Measurements from ENCODE around the gene ANKRD63. TPM values are rescaled to one million over a fixed set of nuclear protein-coding genes. Genes with fewer than 3 reads are reported as not detected.
A peak's percentile ranks its signal among the peaks of the same experiment; 100 is the strongest.

ANKRD63 gene
- total and polyA plus RNA-seq, 2 of the 8 experiments (the other 6 are each of a cell fraction or from before 2014, with no cell fraction given) = 0.18 to 0.26 TPM

DNA sequence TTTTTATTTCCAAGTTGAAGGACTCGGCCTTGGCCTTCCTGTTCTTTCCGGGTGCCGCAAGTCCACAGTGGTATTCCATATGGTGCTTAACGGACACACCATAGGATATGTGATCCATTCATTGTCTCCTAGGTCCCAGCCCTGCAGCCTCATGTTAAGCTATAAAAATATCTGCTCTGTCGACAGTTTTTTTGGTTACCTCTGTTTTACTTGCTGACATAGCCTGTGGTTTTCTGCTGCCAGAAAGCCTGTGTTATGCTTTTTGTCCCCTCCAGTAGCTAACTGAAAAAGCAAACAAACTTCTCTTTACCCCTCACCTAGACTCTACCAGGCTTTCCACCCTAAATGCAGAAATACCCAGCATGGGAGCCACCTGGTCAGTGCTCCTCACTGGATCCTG lies 45.9 kb upstream of the ANKRD63 start:
- H3K36me3 ChIP-seq (ENCODE audit: control insufficient read depth in 2 of 4, insufficient read depth in 4 of 4, low read length in 3 of 4) = peaks cover 0 to 11% (median 0%) of the 10 kb centered on the region in 4 experiments; a peak in 3 of 8 replicates
- FAIRE-seq (no peak), DNase-seq (ENCODE audit: low read depth in 1 of 2, low spot score in 2 of 2) (no peak)
- no peak overlapping the region for H3K56ac ChIP-seq (replicated peaks; ENCODE audit: insufficient read length, low read depth, low read length)
- no peak overlapping the region for H3K27ac ChIP-seq (ENCODE audit: low read depth, low read length)
- no peak overlapping the region for H2AK5ac ChIP-seq (ENCODE audit: low read depth, low read length)
- no peaks in the 10 kb centered on the region; a peak in 1 of 4 replicates for H3K9me3 ChIP-seq (ENCODE audit: insufficient read depth in 2 of 2, low read depth in 1 of 2, low read length in 1 of 2)
- 92% methylated on average over 5 of the region's 5 CpGs; no CpG with 5 or more reads in 1 of the 2 experiments for WGBS, 2 experiments (ENCODE audit: extremely low coverage in 1 of 2, insufficient coverage in 1 of 2, insufficient read length in 1 of 2, insufficient replicate concordance in 2 of 2, low coverage in 1 of 2, low lambda C conversion rate in 2 of 2, missing lambda C conversion rate in 1 of 2)
- H3K79me1 ChIP-seq (ENCODE audit: low read depth, low read length) = no peaks in the 10 kb centered on the region; the same call in 1 of the 2 replicates
- ChIA-PET POLR2A (ENCODE audit: partially characterized antibody) (interaction anchor here (0.6 to 5.6 kb wide), 6 partner anchors 9 to 88 kb away, joined by 3 to 66 read pairs (median 4); partner anchors contain the start of genes CCDC9B, KNSTRN and PLCB2), CTCF (ENCODE audit: partially characterized antibody) (interaction anchor here (0.5 to 21.1 kb wide), 15 partner anchors 9 to 630 kb away, joined by 3 to 295 read pairs (median 4); partner anchors contain the start of genes CCDC9B and PLCB2)
- H4K5ac ChIP-seq (ENCODE audit: insufficient read length, low read depth, low read length) = no peak overlapping the region
- no peak overlapping the region for H3K18ac ChIP-seq (ENCODE audit: extremely low read depth, low read length)
- peaks cover 0 to 14% of the 10 kb centered on the region in 2 experiments; a peak in 3 of 4 replicates for H3K79me2 ChIP-seq (ENCODE audit: control insufficient read depth in 1 of 2, insufficient read depth in 2 of 2, low read length in 2 of 2)
- H3K4me1 ChIP-seq (replicated peaks in 1 of 4; ENCODE audit: control insufficient read depth in 3 of 4, insufficient read depth in 4 of 4, low read length in 3 of 4) = peaks cover 20 to 36% (median 26%) of the 10 kb centered on the region in 4 experiments; a peak in 6 of 7 replicates
- H4K20me1 ChIP-seq (replicated peaks in 1 of 2; ENCODE audit: control insufficient read depth in 1 of 2, insufficient read depth in 2 of 2, low read length in 2 of 2) = no peaks in the 10 kb centered on the region
- H3K9ac ChIP-seq (replicated peaks in 1 of 4; ENCODE audit: extremely low read depth in 1 of 4, low read depth in 3 of 4, low read length in 3 of 4) = no peak overlapping the region
- H2BK5ac ChIP-seq (ENCODE audit: low read depth, low read length) = peak overlapping the region; percentile 53; the same call in 1 of the 2 replicates
- no peak overlapping the region for H2BK120ac ChIP-seq (replicated peaks; ENCODE audit: low read depth, low read length)
- no peak overlapping the region for H2BK20ac ChIP-seq (ENCODE audit: low read length)
- no peak overlapping the region for H3K14ac ChIP-seq (ENCODE audit: insufficient read length)
- H3K27me3 ChIP-seq (replicated peaks in 1 of 4; ENCODE audit: control insufficient read depth in 3 of 4, extremely low read depth in 1 of 4, insufficient read depth in 3 of 4, low read length in 3 of 4) = peaks cover 0 to 6% (median 0%) of the 10 kb centered on the region in 4 experiments; a peak in 2 of 7 replicates
- H3K4ac ChIP-seq (replicated peaks; ENCODE audit: insufficient read length, low read depth, low read length) = peak overlapping the region; percentile 19
- H2BK12ac ChIP-seq (ENCODE audit: low read depth, low read length) = peak overlapping the region; percentile 71
- H2AFZ ChIP-seq (ENCODE audit: low read length) = no peak overlapping the region
- peak overlapping the region; percentile 72 for H4K91ac ChIP-seq (replicated peaks; ENCODE audit: insufficient read length, low read length)
- peak overlapping the region; percentile 33; the same call in 1 of the 2 replicates for H2BK15ac ChIP-seq (ENCODE audit: low read length)
- H3K23ac ChIP-seq (ENCODE audit: insufficient read length) = no peak overlapping the region
- H3K23me2 ChIP-seq (ENCODE audit: low read depth, low read length) = peaks cover 6% of the 10 kb centered on the region
- peak overlapping the region in 2 of 4 experiments; percentile 5 to 43; a peak in 1 of 8 replicates for H3K4me3 ChIP-seq (ENCODE audit: extremely low read depth in 1 of 4, insufficient read depth in 2 of 4, low read depth in 3 of 4, low read length in 4 of 4)
- no peak for TF ChIP-seq POLR2AphosphoS5 (IDR thresholded peaks at IDR 0.05; ENCODE audit: low read depth, low read length)
- peak overlapping the region; percentile 58 to 82; a peak in 3 of 4 replicates for H3K4me2 ChIP-seq (ENCODE audit: insufficient read depth in 1 of 2, low read depth in 2 of 2, low read length in 2 of 2)
- no peak overlapping the region for H4K8ac ChIP-seq (ENCODE audit: extremely low read depth, insufficient read depth, low read length)

Data from H1 (cell line).